H1 (cell line): ENCODE data around the gene ACVR2A. TPM values are rescaled to one million over a fixed set of nuclear protein-coding genes. Genes with fewer than 3 reads are reported as not detected.

Source experiments
- CTCF ChIA-PET: fragments of 300-600 bp; sonication (Branson Sonifier 250); formaldehyde crosslinking; loops from one replicate; lab custom pipeline; 2021; ENCODE audit not compliant: partially characterized antibody; lab: Charles Lee
- POLR2A ChIA-PET: fragments of 300-600 bp; sonication (Branson Sonifier 250); formaldehyde crosslinking; loops from one replicate; lab custom pipeline; 2021; ENCODE audit warnings: inconsistent platforms; ENCODE audit not compliant: partially characterized antibody; lab: Charles Lee
- DNase-seq, 2 experiments: peaks; one replicate each; pipeline versions ENCODE4 v3.0.0 to v3.0.0-alpha.2; 2010 to 2022; ENCODE audit warnings: low spot score in 2 of 2, low read depth in 1 of 2, mixed read lengths in 1 of 2
- FAIRE-seq: peaks from 2 replicates; lab custom pipeline; 2011; peaks lifted over from hg19 to GRCh38; lab: Jason Lieb, UNC
- H2AFZ ChIP-seq: 2 replicates; pipeline ENCODE4 v1.8.1; 2012; ENCODE audit warnings: low read length, inconsistent platforms
- H2AK5ac ChIP-seq: 2 replicates; pipeline ENCODE4 v1.6.1; 2013; ENCODE audit warnings: low read depth, low read length
- H2BK120ac ChIP-seq: replicated peaks from 2 replicates; pipeline ENCODE3; 2013; ENCODE audit warnings: low read depth, low read length, inconsistent platforms
- H2BK12ac ChIP-seq: 2 replicates; pipeline ENCODE4 v1.6.1; 2013; ENCODE audit warnings: low read depth, low read length
- H2BK15ac ChIP-seq: 2 replicates; pipeline ENCODE4 v1.6.1; 2013; ENCODE audit warnings: low read length
- H2BK20ac ChIP-seq: 2 replicates; pipeline ENCODE4 v1.6.1; 2013; ENCODE audit warnings: low read length
- H2BK5ac ChIP-seq: 2 replicates; pipeline ENCODE4 v1.6.1; 2013; ENCODE audit warnings: low read depth, low read length
- H3K14ac ChIP-seq: 2 replicates; pipeline ENCODE4 v1.6.1; 2013; ENCODE audit warnings: inconsistent platforms; ENCODE audit not compliant: insufficient read length
- H3K18ac ChIP-seq: 2 replicates; pipeline ENCODE4 v1.6.1; 2013; ENCODE audit warnings: low read length; ENCODE audit errors: extremely low read depth
- H3K23ac ChIP-seq: 2 replicates; pipeline ENCODE4 v1.6.1; 2013; ENCODE audit warnings: inconsistent platforms; ENCODE audit not compliant: insufficient read length
- H3K23me2 ChIP-seq: 2 replicates; pipeline ENCODE4 v1.6.1; 2013; ENCODE audit warnings: low read depth, low read length
- H3K27ac ChIP-seq: 2 replicates; pipeline ENCODE4 v1.6.1; 2011; ENCODE audit warnings: low read depth, low read length, inconsistent platforms
- H3K27me3 ChIP-seq, 4 experiments: replicated peaks in 1 of 4; 1 replicate in 1 of 4; 2 replicates in 3 of 4; pipeline versions ENCODE4 v1.6.1 to v1.8.1; 2011 to 2013; ENCODE audit warnings: low read length in 3 of 4, mild to moderate bottlenecking in 3 of 4, inconsistent platforms in 2 of 4, mixed read lengths in 2 of 4, moderate library complexity in 1 of 4; ENCODE audit not compliant: control insufficient read depth in 3 of 4, insufficient read depth in 3 of 4; ENCODE audit errors: extremely low read depth in 1 of 4
- H3K36me3 ChIP-seq, 4 experiments: 2 replicates each; pipeline versions ENCODE4 v1.6.1 to v1.8.1; 2011 to 2013; ENCODE audit warnings: mild to moderate bottlenecking in 4 of 4, low read length in 3 of 4, moderate library complexity in 2 of 4, control low read depth in 1 of 4, inconsistent platforms in 1 of 4; ENCODE audit not compliant: insufficient read depth in 4 of 4, control insufficient read depth in 2 of 4
- H3K4ac ChIP-seq: replicated peaks from 2 replicates; pipeline ENCODE3; 2013; ENCODE audit warnings: low read length, low read depth, mixed read lengths, inconsistent platforms; ENCODE audit not compliant: insufficient read length
- H3K4me1 ChIP-seq, 4 experiments: replicated peaks in 1 of 4; 1 replicate in 1 of 4; 2 replicates in 3 of 4; pipeline versions ENCODE4 v1.6.1 to v1.8.1; 2011 to 2013; ENCODE audit warnings: low read length in 3 of 4, inconsistent platforms in 2 of 4, mixed read lengths in 1 of 4; ENCODE audit not compliant: insufficient read depth in 4 of 4, control insufficient read depth in 3 of 4
- H3K4me2 ChIP-seq, 2 experiments: 2 replicates each; pipeline versions ENCODE4 v1.6.1 to v1.8.1; 2011 to 2013; ENCODE audit warnings: low read depth in 2 of 2, low read length in 2 of 2, control low read depth in 1 of 2, inconsistent platforms in 1 of 2, mild to moderate bottlenecking in 1 of 2; ENCODE audit not compliant: insufficient read depth in 1 of 2
- H3K4me3 ChIP-seq, 4 experiments: fragments of 200-600, 300-600 bp in 1 of 4; sonication (generic), shearing (Covaris generic), sonication (Bioruptor Twin) in 1 of 4; 2 replicates each; pipeline versions ENCODE4 v1.5.1 to v1.8.1; 2011 to 2016; ENCODE audit warnings: low read length in 4 of 4, low read depth in 3 of 4, control low read depth in 2 of 4, inconsistent platforms in 2 of 4, mild to moderate bottlenecking in 2 of 4, mixed read lengths in 1 of 4, moderate library complexity in 1 of 4; ENCODE audit not compliant: insufficient read depth in 2 of 4; ENCODE audit errors: extremely low read depth in 1 of 4
- H3K56ac ChIP-seq: replicated peaks from 2 replicates; pipeline ENCODE3; 2013; ENCODE audit warnings: low read depth, mild to moderate bottlenecking, mixed read lengths, low read length, inconsistent platforms; ENCODE audit not compliant: insufficient read length
- H3K79me1 ChIP-seq: 2 replicates; pipeline ENCODE4 v1.6.1; 2013; ENCODE audit warnings: low read depth, low read length, control low read depth
- H3K79me2 ChIP-seq, 2 experiments: 2 replicates each; pipeline versions ENCODE4 v1.6.1 to v1.8.1; 2012 to 2013; ENCODE audit warnings: low read length in 2 of 2, mild to moderate bottlenecking in 2 of 2, inconsistent platforms in 1 of 2; ENCODE audit not compliant: insufficient read depth in 2 of 2, control insufficient read depth in 1 of 2
- H3K9ac ChIP-seq, 4 experiments: replicated peaks in 1 of 4; 1 replicate in 1 of 4; 2 replicates in 3 of 4; pipeline versions ENCODE4 v1.6.1 to v1.8.1; 2011 to 2013; ENCODE audit warnings: low read depth in 3 of 4, low read length in 3 of 4, control low read depth in 2 of 4, mild to moderate bottlenecking in 2 of 4, moderate library complexity in 2 of 4, inconsistent platforms in 1 of 4; ENCODE audit errors: extremely low read depth in 1 of 4
- H3K9me3 ChIP-seq, 2 experiments: 2 replicates each; pipeline versions ENCODE4 v1.6.1 to v1.8.1; 2012 to 2013; ENCODE audit warnings: mild to moderate bottlenecking in 2 of 2, moderate library complexity in 2 of 2, control low read depth in 1 of 2, inconsistent platforms in 1 of 2, low read depth in 1 of 2, low read length in 1 of 2, mixed read lengths in 1 of 2; ENCODE audit not compliant: insufficient read depth in 2 of 2
- H4K20me1 ChIP-seq, 2 experiments: replicated peaks in 1 of 2; 2 replicates each; pipeline versions ENCODE3 to v1.8.1; 2011 to 2013; ENCODE audit warnings: inconsistent platforms in 2 of 2, low read length in 2 of 2, mild to moderate bottlenecking in 1 of 2; ENCODE audit not compliant: insufficient read depth in 2 of 2, control insufficient read depth in 1 of 2
- H4K5ac ChIP-seq: 2 replicates; pipeline ENCODE4 v1.6.1; 2013; ENCODE audit warnings: low read length, low read depth, mixed read lengths, inconsistent platforms; ENCODE audit not compliant: insufficient read length
- H4K8ac ChIP-seq: 2 replicates; pipeline ENCODE4 v1.8.0; 2013; ENCODE audit warnings: mild to moderate bottlenecking, moderate library complexity, low read length, inconsistent platforms; ENCODE audit not compliant: insufficient read depth; ENCODE audit errors: extremely low read depth
- H4K91ac ChIP-seq: replicated peaks from 2 replicates; pipeline ENCODE3; 2013; ENCODE audit warnings: low read length, mixed read lengths, inconsistent platforms; ENCODE audit not compliant: insufficient read length
- CREB1 ChIP-seq: IDR thresholded peaks from 2 replicates; pipeline ENCODE4 v1.6.1; 2012; ENCODE audit warnings: inconsistent platforms
- PHF8 ChIP-seq: fragments of 200-600 bp; sonication (generic); conservative IDR thresholded peaks from 2 replicates; pipeline ENCODE4 v1.7.1; 2012; ENCODE audit warnings: low read depth, mild to moderate bottlenecking, inconsistent platforms, low read length, moderate library complexity
- SUZ12 ChIP-seq: fragments of 200-600 bp; sonication (generic); IDR thresholded peaks from 2 replicates; pipeline ENCODE4 v1.6.1; 2012; ENCODE audit warnings: mild to moderate bottlenecking, inconsistent platforms, low read length, moderate library complexity, mixed read lengths
- TCF12 ChIP-seq: IDR thresholded peaks from 2 replicates; pipeline ENCODE4 v1.6.1; 2011; ENCODE audit warnings: low read depth, mild to moderate bottlenecking, low read length
- TEAD4 ChIP-seq: IDR thresholded peaks from 2 replicates; pipeline ENCODE4 v1.6.1; 2012; ENCODE audit warnings: low read depth, low read length, inconsistent platforms, mixed read lengths
- polyA plus RNA-seq, 7 experiments: library from polyadenylated mRNA; depleted of rRNA in 3 of 7; stranded (reverse) in 5 of 7; unstranded in 2 of 7; fragments of >200 nt in 5 of 7; fragments of 200-250 nt in 2 of 7; gene quantifications; 1 replicate in 5 of 7; 2 replicates in 1 of 7; 4 replicates in 1 of 7; pipeline versions ENCODE4 v1.2.1 to v1.2.3, GENCODE V29; 2011 to 2013; ENCODE audit warnings: missing spikeins in 2 of 7, mixed read lengths in 2 of 7
- total RNA-seq: library from RNA; stranded (reverse); fragmentation: NEBNext Ultra II Directional; extraction: Animal tissue kit (Norgen Biotek cat#: 25700); gene quantifications from 2 replicates; pipeline ENCODE4 v1.2.1, GENCODE V29; 2021

The ACVR2A gene
- total and polyA plus RNA-seq, 2 of the 8 experiments (the other 6 are each of a cell fraction or from before 2014, with no cell fraction given): 3.4 to 18.1 TPM

DNA sequence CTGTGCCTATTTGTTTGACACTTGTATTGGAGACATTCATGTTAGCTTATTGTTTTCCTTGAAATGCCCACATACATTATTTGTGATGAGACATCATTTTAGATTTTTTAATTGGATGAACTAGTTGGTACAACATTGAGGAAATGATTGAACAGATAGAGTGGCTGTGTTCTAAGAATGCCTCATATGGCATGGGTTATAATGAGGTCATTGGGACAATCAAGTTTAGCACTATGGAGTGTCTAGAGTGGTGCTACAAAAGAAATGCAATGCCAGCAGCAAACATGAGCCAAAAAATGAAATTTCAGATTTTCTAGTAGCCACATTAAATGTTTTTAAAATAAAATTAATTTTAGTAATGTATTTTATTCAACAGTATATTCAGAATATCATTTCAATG is 28.1 kb downstream of the ACVR2A start:
- no peak overlapping the region for H3K4me3 ChIP-seq
- H4K20me1 ChIP-seq: no peaks in the 10 kb centered on the region
- H3K23me2 ChIP-seq: peaks cover 2% of the 10 kb centered on the region; the same call in 1 of the 2 replicates
- H4K91ac ChIP-seq: no peak overlapping the region
- H3K27me3 ChIP-seq: no peaks in the 10 kb centered on the region
- no peak overlapping the region for H3K56ac ChIP-seq
- peaks cover 0 to 9% (median 6%) of the 10 kb centered on the region in 4 experiments; a peak in 4 of 7 replicates for H3K4me1 ChIP-seq
- no peak overlapping the region for H4K5ac ChIP-seq
- H2BK5ac ChIP-seq: no peak overlapping the region
- H3K9me3 ChIP-seq: no peaks in the 10 kb centered on the region
- H2AFZ ChIP-seq: no peak overlapping the region
- no peak overlapping the region for H3K23ac ChIP-seq
- no peak for DNase-seq
- H2BK15ac ChIP-seq: no peak overlapping the region
- no peak overlapping the region for H3K18ac ChIP-seq
- H3K27ac ChIP-seq: no peak overlapping the region
- H2AK5ac ChIP-seq: no peak overlapping the region
- H4K8ac ChIP-seq: no peak overlapping the region
- CTCF ChIA-PET: no interaction called here
- no peak for TF ChIP-seq CREB1
- no peak for TF ChIP-seq PHF8
- TF ChIP-seq SUZ12: no peak
- no peak for TF ChIP-seq TEAD4
- TF ChIP-seq TCF12: no peak
- FAIRE-seq: no peak
- peaks cover 0 to 99% of the 10 kb centered on the region in 2 experiments; a peak in 3 of 4 replicates for H3K79me2 ChIP-seq
- H2BK20ac ChIP-seq: no peak overlapping the region
- no peak overlapping the region for H3K4ac ChIP-seq
- H3K79me1 ChIP-seq: peaks cover 3% of the 10 kb centered on the region; the same call in 1 of the 2 replicates
- H2BK12ac ChIP-seq: no peak overlapping the region
- POLR2A ChIA-PET: no interaction called here
- H3K9ac ChIP-seq: no peak overlapping the region
- H2BK120ac ChIP-seq: no peak overlapping the region
- H3K4me2 ChIP-seq: no peak overlapping the region
- H3K36me3 ChIP-seq: no peaks in the 10 kb centered on the region
- no peak overlapping the region for H3K14ac ChIP-seq
